DOHH2 (cell line): ENCODE data around the gene MS4A10.

Experiments used
- H3F3A ChIP-seq: fragments of 200-600 bp; sonication (generic), shearing (Covaris generic); 2 replicates; pipeline ENCODE4 v1.6.0; 2016; ENCODE audit warnings: antibody characterized with exemption, mild to moderate bottlenecking; ENCODE audit not compliant: control insufficient read depth, insufficient read depth
- H3K27ac ChIP-seq: fragments of 200-600 bp; sonication (generic); 2 replicates; pipeline ENCODE4 v1.5.1; 2014; ENCODE audit warnings: low read depth, mild to moderate bottlenecking, low read length, moderate library complexity
- H3K27me3 ChIP-seq: fragments of 200-600 bp; sonication (generic); 2 replicates; pipeline ENCODE4 v1.6.1; 2014; ENCODE audit warnings: mild to moderate bottlenecking, low read length, mixed read lengths; ENCODE audit not compliant: control insufficient read depth
- H3K36me3 ChIP-seq: fragments of 200-600 bp; sonication (generic); 2 replicates; pipeline ENCODE4 v1.6.1; 2014; ENCODE audit warnings: mild to moderate bottlenecking, low read length, moderate library complexity, mixed read lengths; ENCODE audit not compliant: control insufficient read depth
- H3K4me1 ChIP-seq: fragments of 200-600 bp; sonication (generic); 2 replicates; pipeline ENCODE4 v1.6.1; 2014; ENCODE audit warnings: mild to moderate bottlenecking, low read length, mixed read lengths; ENCODE audit not compliant: control insufficient read depth
- H3K4me2 ChIP-seq: fragments of 200-600 bp; sonication (generic); 2 replicates; pipeline ENCODE4 v1.6.0; 2014; ENCODE audit warnings: mild to moderate bottlenecking, low read length, moderate library complexity
- H3K4me3 ChIP-seq: fragments of 200-600 bp; sonication (generic); 2 replicates; pipeline ENCODE4 v1.5.1; 2014; ENCODE audit warnings: mild to moderate bottlenecking, low read length, mixed read lengths
- H3K79me2 ChIP-seq: fragments of 200-600 bp; sonication (generic); 2 replicates; pipeline ENCODE4 v1.6.1; 2014; ENCODE audit warnings: mild to moderate bottlenecking, low read length, mixed read lengths; ENCODE audit not compliant: control insufficient read depth
- H3K9me2 ChIP-seq: fragments of 200-600 bp; sonication (generic); replicated peaks from 2 replicates; pipeline ENCODE4 v1.6.1; 2014; ENCODE audit warnings: mild to moderate bottlenecking, low read length, mixed read lengths; ENCODE audit not compliant: control insufficient read depth
- H3K9me3 ChIP-seq: fragments of 200-600 bp; sonication (generic); 2 replicates; pipeline ENCODE4 v1.6.1; 2014; ENCODE audit warnings: antibody characterized with exemption, low read length, mixed read lengths; ENCODE audit not compliant: control insufficient read depth, insufficient read depth
- H4K20me1 ChIP-seq: fragments of 200-600 bp; sonication (generic); 2 replicates; pipeline ENCODE4 v1.6.0; 2014; ENCODE audit warnings: low read depth, mild to moderate bottlenecking, antibody characterized with exemption, low read length, moderate library complexity; ENCODE audit not compliant: control insufficient read depth, insufficient read depth
- EZH2phosphoT487 ChIP-seq: fragments of 200-600 bp; sonication (generic); IDR thresholded peaks from 2 replicates; pipeline ENCODE4 v1.6.1; 2017; ENCODE audit warnings: borderline replicate concordance, mild to moderate bottlenecking, antibody characterized with exemption, low read length, moderate library complexity, mixed read lengths
- TF ChIP-seq, protein P1 (sequence below): fragments of 200-600 bp; sonication (generic); IDR thresholded peaks from one replicate; pipeline ENCODE4 v1.5.1; 2014; ENCODE audit warnings: antibody characterized with exemption, mild to moderate bottlenecking, low read depth, low read length; ENCODE audit not compliant: poor library complexity, severe bottlenecking

Gene MS4A10

DNA sequence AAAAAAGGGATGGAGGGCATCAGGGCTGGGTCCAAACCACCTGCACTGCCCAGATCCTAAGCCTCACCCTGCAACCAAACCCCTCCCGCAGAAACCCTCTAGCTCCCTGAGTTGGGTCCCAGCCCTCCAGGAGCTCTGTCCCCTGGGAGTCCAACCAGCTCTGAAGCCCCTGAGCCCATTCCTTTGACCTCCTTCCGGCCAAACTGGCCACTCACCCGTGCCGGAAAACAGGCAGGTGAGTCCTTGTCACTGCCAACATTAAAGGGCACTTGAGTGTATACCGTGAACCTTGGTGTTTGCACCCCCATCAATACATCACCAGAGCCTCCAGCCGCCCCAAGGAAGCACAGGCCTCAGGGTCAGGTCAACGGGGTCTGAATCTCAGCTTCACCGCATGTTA lies 16.9 kb upstream of the MS4A10 start:
- Histone ChIP-seq H3K4me2 (no peak overlapping the region), H3F3A (no peaks in the 10 kb centered on the region), H3K4me3 (no peak overlapping the region), H3K79me2 (no peaks in the 10 kb centered on the region), H3K27ac (no peak overlapping the region), H3K9me2 (no peaks in the 10 kb centered on the region), H3K4me1 (peaks cover 9% of the 10 kb centered on the region), H3K27me3 (peaks cover 14% of the 10 kb centered on the region), H3K9me3 (no peaks in the 10 kb centered on the region), H3K36me3 (no peaks in the 10 kb centered on the region), H4K20me1 (no peaks in the 10 kb centered on the region)
- TF ChIP-seq, protein P1, sequence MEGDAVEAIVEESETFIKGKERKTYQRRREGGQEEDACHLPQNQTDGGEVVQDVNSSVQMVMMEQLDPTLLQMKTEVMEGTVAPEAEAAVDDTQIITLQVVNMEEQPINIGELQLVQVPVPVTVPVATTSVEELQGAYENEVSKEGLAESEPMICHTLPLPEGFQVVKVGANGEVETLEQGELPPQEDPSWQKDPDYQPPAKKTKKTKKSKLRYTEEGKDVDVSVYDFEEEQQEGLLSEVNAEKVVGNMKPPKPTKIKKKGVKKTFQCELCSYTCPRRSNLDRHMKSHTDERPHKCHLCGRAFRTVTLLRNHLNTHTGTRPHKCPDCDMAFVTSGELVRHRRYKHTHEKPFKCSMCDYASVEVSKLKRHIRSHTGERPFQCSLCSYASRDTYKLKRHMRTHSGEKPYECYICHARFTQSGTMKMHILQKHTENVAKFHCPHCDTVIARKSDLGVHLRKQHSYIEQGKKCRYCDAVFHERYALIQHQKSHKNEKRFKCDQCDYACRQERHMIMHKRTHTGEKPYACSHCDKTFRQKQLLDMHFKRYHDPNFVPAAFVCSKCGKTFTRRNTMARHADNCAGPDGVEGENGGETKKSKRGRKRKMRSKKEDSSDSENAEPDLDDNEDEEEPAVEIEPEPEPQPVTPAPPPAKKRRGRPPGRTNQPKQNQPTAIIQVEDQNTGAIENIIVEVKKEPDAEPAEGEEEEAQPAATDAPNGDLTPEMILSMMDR, result no peak
- no peak for TF ChIP-seq EZH2phosphoT487

DNA sequence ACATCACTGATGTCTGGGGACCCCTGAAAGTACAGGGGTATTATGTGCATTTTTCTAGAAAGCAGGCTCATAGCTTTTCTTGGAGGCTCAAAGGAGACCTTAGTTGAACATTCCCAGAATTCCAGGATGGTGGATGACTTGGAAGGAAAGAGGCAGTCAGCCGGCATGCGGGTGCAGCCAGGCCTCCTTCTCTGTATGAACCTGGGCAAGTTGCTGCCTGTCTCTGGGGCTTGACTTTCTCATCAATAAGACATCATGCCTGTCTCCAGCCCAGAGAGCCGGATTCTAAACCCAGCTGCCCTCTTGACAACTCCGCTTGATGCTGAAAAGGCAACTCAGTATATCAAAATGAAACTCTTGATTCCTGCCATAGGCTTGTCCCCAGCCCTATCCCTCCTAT lies 15.9 kb upstream of the MS4A10 start:
- no peaks in the 10 kb centered on the region for H3K9me2 ChIP-seq
- H3K36me3 ChIP-seq, result no peaks in the 10 kb centered on the region
- no peak overlapping the region for H3K4me2 ChIP-seq
- H3K4me1 ChIP-seq, result peaks cover 6% of the 10 kb centered on the region; the same call in 1 of the 2 replicates
- peaks cover 14% of the 10 kb centered on the region for H3K27me3 ChIP-seq
- H3K4me3 ChIP-seq, result no peak overlapping the region
- no peaks in the 10 kb centered on the region for H3K79me2 ChIP-seq
- H3K27ac ChIP-seq, result no peak overlapping the region
- no peaks in the 10 kb centered on the region for H3F3A ChIP-seq
- no peaks in the 10 kb centered on the region for H4K20me1 ChIP-seq
- H3K9me3 ChIP-seq, result no peaks in the 10 kb centered on the region
- TF ChIP-seq EZH2phosphoT487, result no peak
- TF ChIP-seq, protein P1, result no peak

DNA sequence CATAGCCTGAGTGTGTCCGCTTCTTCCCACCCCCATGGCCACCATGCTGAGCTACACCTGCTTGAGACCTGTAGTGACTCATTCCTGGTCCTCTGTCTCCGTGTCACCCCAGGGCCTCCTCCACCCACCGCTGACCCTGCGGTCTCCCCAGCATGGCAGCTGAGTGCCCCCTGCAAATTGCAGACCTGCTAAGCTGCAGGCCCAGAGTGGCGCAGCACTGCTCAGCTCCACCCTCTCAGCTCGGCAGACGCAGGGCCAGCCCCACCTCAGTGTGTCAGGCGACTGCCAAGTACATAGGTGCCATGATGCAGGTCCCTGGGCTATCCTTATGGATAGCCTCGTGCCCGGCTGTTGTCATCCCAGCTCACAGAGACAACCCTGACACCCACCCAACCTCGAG lies 15.3 kb upstream of the MS4A10 start:
- Histone ChIP-seq H3K9me2 (no peaks in the 10 kb centered on the region), H3K4me2 (no peak overlapping the region), H3K27me3 (peaks cover 14% of the 10 kb centered on the region), H3K4me1 (peaks cover 6% of the 10 kb centered on the region; the same call in 1 of the 2 replicates), H3K9me3 (no peaks in the 10 kb centered on the region), H4K20me1 (no peaks in the 10 kb centered on the region), H3K4me3 (no peak overlapping the region), H3K79me2 (no peaks in the 10 kb centered on the region), H3K27ac (no peak overlapping the region), H3F3A (no peaks in the 10 kb centered on the region), H3K36me3 (no peaks in the 10 kb centered on the region)
- TF ChIP-seq, protein P1, result no peak
- no peak for TF ChIP-seq EZH2phosphoT487
